Lower lobe of right lung (tissue), 2 donors: ENCODE results near the gene IL4I1. TPM values are rescaled to one million over a fixed set of nuclear protein-coding genes. Genes with fewer than 3 reads are reported as not detected.

Experiments
- ATAC-seq, 2 donors: fragments of 200-7000 bp; cut with Tn5 transposase; one replicate each; pipeline ENCODE4 v1.9.1; 2020 to 2022; ENCODE audit warnings: mild to moderate bottlenecking in 2 of 2, moderate library complexity in 2 of 2
- DNase-seq: peaks from one replicate; pipeline ENCODE4 v3.0.0-alpha.2; 2020
- H3K27ac ChIP-seq: fragments of 200-600 bp; one replicate; pipeline ENCODE4 v1.8.0; 2022
- H3K27me3 ChIP-seq: fragments of 200-600 bp; one replicate; pipeline ENCODE4 v1.8.0; 2022; ENCODE audit warnings: low read depth
- H3K36me3 ChIP-seq: fragments of 200-600 bp; one replicate; pipeline ENCODE4 v1.8.0; 2022; ENCODE audit warnings: mild to moderate bottlenecking
- H3K4me1 ChIP-seq: fragments of 200-600 bp; one replicate; pipeline ENCODE4 v1.8.0; 2022
- H3K4me3 ChIP-seq: fragments of 200-600 bp; one replicate; pipeline ENCODE4 v1.8.0; 2022; ENCODE audit warnings: mild to moderate bottlenecking
- H3K9me3 ChIP-seq: fragments of 200-600 bp; one replicate; pipeline ENCODE4 v1.8.0; 2022
- intact Hi-C: fragments of 100-400 bp; cut with DNase I; formaldehyde crosslinking; loops from one replicate; pipeline ENCODE4 v1.11.0; 2022
- total RNA-seq: library from RNA; stranded (reverse); fragmentation: NEBNext Ultra II Directional; extraction: Animal tissue kit (Norgen Biotek cat#: 25700); gene quantifications from one replicate; pipeline ENCODE4 v1.2.1, GENCODE V29; 2021
- TF ChIP-seq, protein P1 (sequence below): fragments of 200-600 bp; IDR thresholded peaks from one replicate; pipeline ENCODE4 v1.8.0; 2022; ENCODE audit warnings: antibody characterized with exemption, mild to moderate bottlenecking
- donor health status: DM: no; HTN: yes; CAD: no; lungs with severe emphysema.

IL4I1 gene
- total RNA-seq, 1 donor from 2014 or later = 1.6 TPM

DNA sequence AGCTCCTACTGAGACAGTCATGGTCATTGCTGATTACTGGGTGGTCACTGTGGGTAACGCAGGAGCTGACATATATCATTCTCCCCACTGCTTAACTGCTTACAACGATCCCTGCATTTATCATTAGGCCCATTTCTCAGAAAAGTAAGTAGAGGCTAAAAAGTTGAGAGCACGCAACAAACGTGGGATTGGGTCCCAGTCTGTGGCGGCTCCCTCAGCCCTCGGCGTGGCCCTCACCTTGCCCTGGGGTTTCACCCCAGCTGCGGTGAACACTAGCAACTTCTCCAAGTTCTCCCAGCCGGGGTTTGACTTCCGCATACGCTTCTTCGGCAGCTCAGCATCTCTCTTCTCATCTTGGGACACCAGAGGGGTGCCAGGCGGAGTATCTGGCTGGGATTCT is 31.8 kb downstream of the IL4I1 start:
- intact Hi-C loops = no loop called here

DNA sequence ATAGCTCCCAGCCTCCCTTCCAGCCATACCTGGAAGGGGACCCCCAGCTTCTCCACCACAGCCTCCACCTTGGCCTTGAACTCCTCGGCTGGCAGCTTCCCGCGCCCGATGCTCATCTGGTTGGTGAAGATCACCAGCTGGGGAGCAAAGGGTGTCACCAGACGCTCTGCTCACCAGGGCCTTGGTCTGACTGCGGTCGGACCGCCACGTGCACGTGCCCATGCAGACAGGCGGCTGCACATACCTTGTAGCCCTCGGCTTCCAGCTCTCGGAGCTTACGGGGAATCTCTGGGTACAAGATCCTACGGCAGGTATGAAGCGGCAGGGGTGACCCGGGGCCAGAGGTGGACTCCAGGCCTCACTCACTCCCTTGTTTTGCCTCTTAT is 32.8 kb downstream of the IL4I1 start:
- Histone ChIP-seq H3K27ac (no peak overlapping the region), H3K4me3 (no peak overlapping the region), H3K4me1 (peaks cover 36% of the 10 kb centered on the region), H3K27me3 (no peaks in the 10 kb centered on the region), H3K36me3 (peaks cover 59% of the 10 kb centered on the region), H3K9me3 (no peaks in the 10 kb centered on the region)
- no peak for DNase-seq
- TF ChIP-seq, protein P1, sequence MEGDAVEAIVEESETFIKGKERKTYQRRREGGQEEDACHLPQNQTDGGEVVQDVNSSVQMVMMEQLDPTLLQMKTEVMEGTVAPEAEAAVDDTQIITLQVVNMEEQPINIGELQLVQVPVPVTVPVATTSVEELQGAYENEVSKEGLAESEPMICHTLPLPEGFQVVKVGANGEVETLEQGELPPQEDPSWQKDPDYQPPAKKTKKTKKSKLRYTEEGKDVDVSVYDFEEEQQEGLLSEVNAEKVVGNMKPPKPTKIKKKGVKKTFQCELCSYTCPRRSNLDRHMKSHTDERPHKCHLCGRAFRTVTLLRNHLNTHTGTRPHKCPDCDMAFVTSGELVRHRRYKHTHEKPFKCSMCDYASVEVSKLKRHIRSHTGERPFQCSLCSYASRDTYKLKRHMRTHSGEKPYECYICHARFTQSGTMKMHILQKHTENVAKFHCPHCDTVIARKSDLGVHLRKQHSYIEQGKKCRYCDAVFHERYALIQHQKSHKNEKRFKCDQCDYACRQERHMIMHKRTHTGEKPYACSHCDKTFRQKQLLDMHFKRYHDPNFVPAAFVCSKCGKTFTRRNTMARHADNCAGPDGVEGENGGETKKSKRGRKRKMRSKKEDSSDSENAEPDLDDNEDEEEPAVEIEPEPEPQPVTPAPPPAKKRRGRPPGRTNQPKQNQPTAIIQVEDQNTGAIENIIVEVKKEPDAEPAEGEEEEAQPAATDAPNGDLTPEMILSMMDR = no peak
- no peak for ATAC-seq
- intact Hi-C loops = no loop called here

More for the DNA sequence above, 31.8 kb downstream of the IL4I1 start:
- H3K27ac ChIP-seq = no peak overlapping the region
- H3K36me3 ChIP-seq = peaks cover 49% of the 10 kb centered on the region
- no peaks in the 10 kb centered on the region for H3K9me3 ChIP-seq
- ATAC-seq (no peak), DNase-seq (no peak)
- H3K4me1 ChIP-seq = peaks cover 38% of the 10 kb centered on the region
- TF ChIP-seq, protein P1 = no peak
- H3K27me3 ChIP-seq = no peaks in the 10 kb centered on the region
- H3K4me3 ChIP-seq = peak overlapping the region; percentile 14

DNA sequence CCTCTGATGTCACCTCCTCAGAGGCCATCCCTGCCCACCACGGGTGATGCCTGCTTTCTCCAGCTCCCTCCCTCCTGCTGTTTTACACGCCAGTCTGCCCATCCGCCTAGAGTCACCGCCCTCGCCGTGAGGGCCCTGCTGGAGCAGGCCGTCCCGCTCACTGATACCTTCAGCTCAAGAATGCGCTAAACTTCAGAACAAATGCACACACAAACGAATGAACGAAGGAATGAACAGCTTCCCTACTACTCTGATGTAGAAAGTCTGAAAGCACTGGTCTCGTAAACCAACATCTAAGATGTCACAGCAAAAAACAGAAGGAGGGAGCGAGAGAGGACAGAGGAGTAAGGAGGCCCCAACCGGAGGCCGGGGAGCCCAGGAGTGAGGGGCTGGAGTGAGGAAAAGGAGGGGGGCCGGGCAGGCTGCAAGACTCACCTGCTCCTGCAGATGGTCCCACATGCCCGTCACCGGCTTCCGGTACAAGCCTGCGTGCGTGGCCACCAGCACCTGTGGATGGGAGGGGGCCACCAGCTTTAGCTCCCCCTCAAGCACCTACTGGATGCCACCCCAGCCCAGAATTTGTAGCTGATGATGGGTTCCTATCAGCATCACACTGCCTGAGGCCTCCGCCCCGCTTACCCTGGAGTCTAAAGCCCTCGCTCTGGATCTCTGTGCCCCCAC is 33.3 kb downstream of the IL4I1 start:
- H3K36me3 ChIP-seq = peaks cover 63% of the 10 kb centered on the region
- TF ChIP-seq, protein P1 = no peak
- peaks cover 31% of the 10 kb centered on the region for H3K4me1 ChIP-seq
- ATAC-seq (no peak), DNase-seq (no peak)
- intact Hi-C loops = no loop called here
- no peaks in the 10 kb centered on the region for H3K27me3 ChIP-seq
- H3K27ac ChIP-seq = no peak overlapping the region
- no peak overlapping the region for H3K4me3 ChIP-seq
- H3K9me3 ChIP-seq = no peaks in the 10 kb centered on the region

DNA sequence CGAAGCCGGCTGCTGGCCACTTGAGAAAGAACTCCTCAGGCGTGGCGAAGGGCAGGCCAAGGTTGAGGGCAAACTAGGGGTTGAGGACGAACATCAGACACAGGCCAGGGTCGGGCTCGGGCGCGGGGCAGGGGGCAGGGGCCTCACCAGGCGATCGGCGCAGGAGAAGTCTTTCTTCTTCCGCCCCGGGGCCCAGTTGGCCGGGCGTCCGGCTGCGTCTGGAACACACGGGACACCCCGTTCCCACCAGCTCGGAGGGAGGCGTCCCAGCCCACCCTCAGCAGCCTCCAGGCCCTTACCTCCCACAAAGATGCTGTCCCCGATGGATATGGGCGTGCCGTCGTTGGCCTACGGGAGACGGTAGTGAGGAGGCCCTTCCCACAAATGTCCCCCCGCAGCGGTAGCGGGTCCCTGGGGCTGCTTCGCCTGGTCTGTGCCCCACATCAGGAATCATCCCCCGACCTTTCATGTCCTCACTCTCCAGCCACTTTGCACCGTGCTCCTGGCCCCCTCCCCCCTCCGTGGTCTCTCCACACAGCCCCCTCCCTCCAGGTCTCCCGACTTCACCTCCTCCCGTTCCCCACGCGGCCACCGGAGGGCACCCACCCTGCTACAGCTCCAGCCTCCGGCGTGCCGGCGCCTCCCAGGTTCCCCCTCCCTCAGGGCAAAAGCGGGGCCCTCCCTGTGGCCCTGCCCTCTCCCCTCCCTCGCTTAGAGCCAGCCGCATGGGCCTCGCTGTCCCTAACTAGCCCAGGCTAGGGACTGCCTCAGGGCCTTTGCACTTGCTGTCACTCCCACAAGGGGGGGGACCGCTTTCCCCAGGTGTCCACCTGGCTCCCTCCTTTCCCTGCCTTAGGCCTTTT is 34.1 kb downstream of the IL4I1 start:
- TF ChIP-seq, protein P1 = no peak
- no peaks in the 10 kb centered on the region for H3K27me3 ChIP-seq
- DNase-seq (peak; percentile 49), ATAC-seq (no peak)
- intact Hi-C loops = no loop called here
- peaks cover 71% of the 10 kb centered on the region for H3K36me3 ChIP-seq
- no peaks in the 10 kb centered on the region for H3K9me3 ChIP-seq
- H3K4me3 ChIP-seq = no peak overlapping the region
- H3K27ac ChIP-seq = no peak overlapping the region
- H3K4me1 ChIP-seq = peaks cover 23% of the 10 kb centered on the region

DNA sequence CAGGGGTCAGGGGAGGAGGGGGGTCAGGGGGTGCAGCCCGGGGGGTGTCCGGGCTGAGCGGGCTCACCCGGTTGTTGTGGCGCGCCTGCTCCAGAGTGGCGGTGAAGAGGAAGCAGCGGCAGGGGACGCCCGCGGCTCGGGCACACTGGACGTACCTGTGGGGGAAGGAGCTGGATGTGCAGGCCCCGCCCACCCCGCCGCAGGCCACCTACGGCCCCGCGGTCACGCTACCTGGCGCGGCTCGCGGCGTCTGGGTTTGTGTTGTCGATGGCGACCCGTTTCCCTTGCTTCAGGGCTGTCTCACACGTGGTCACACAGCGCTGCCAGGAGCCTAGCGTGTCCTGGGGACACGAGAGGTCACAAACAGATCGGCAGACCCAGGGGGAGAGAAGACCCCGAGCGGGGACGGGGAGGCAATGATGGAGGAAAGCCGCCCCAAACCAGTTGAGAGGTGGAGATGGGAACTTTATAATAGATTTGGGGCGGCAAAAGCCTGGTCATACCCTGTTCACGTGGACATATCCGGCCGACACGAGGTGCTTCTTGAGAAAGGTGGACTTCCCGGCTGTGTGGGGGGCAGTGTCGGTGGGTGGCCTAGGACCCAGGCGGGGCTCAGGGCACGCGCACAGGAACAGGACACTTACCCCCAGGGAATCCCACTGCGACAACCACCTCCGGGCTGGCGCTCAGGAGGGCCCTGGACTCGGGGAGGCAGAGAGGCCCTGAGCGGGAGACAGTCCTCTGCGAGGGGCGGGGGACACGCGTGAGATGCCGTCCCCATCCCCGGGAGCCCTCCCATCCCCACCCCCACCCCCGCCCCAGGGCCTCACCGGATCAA is 34.9 kb downstream of the IL4I1 start:
- no peaks in the 10 kb centered on the region for H3K27me3 ChIP-seq
- intact Hi-C loops = no loop called here
- ATAC-seq (no peak), DNase-seq (peak; percentile 51)
- H3K9me3 ChIP-seq = no peaks in the 10 kb centered on the region
- peaks cover 21% of the 10 kb centered on the region for H3K4me1 ChIP-seq
- TF ChIP-seq, protein P1 = no peak
- H3K36me3 ChIP-seq = peaks cover 80% of the 10 kb centered on the region
- no peak overlapping the region for H3K27ac ChIP-seq
- no peak overlapping the region for H3K4me3 ChIP-seq
